Neuronal stem cell (in vitro differentiated cells): ENCODE results near the gene PLEKHM3.

ENCODE experiments used
- DNase-seq: peaks from one replicate; pipeline ENCODE4 v3.0.0-alpha.2; 2013; ENCODE audit warnings: low spot score
- H2AFZ ChIP-seq: one replicate; pipeline ENCODE4 v1.6.1; 2013; ENCODE audit warnings: mild to moderate bottlenecking, low read length, inconsistent platforms
- H2AK5ac ChIP-seq: 2 replicates; pipeline ENCODE4 v1.6.1; 2013; ENCODE audit warnings: low read depth, mild to moderate bottlenecking, inconsistent platforms, low read length, moderate library complexity, mixed read lengths
- H2BK120ac ChIP-seq: 2 replicates; pipeline ENCODE4 v1.6.1; 2013; ENCODE audit warnings: low read depth, mild to moderate bottlenecking, inconsistent platforms, low read length, moderate library complexity, mixed read lengths
- H2BK12ac ChIP-seq: one replicate; pipeline ENCODE4 v1.6.1; 2013; ENCODE audit warnings: low read length, inconsistent platforms
- H2BK15ac ChIP-seq: 2 replicates; pipeline ENCODE4 v1.6.1; 2013; ENCODE audit warnings: mild to moderate bottlenecking, low read length, inconsistent platforms, mixed read lengths
- H2BK5ac ChIP-seq: one replicate; pipeline ENCODE4 v1.6.1; 2013; ENCODE audit warnings: inconsistent platforms, mild to moderate bottlenecking, low read length, moderate library complexity
- H3K14ac ChIP-seq: one replicate; pipeline ENCODE4 v1.6.1; 2013; ENCODE audit warnings: low read length, inconsistent platforms
- H3K18ac ChIP-seq: 2 replicates; pipeline ENCODE4 v1.6.1; 2013; ENCODE audit warnings: low read length, inconsistent platforms
- H3K23ac ChIP-seq: 2 replicates; pipeline ENCODE4 v1.6.1; 2013; ENCODE audit warnings: low read depth, mild to moderate bottlenecking, mixed read lengths, low read length, inconsistent platforms; ENCODE audit not compliant: poor library complexity
- H3K27ac ChIP-seq: replicated peaks from 3 replicates; pipeline ENCODE4 v1.5.1; 2013; ENCODE audit warnings: low read length, inconsistent platforms
- H3K27me3 ChIP-seq, 3 experiments: 2 replicates each; pipeline ENCODE4 v1.6.1; 2013; ENCODE audit warnings: low read length in 3 of 3, mild to moderate bottlenecking in 2 of 3, inconsistent platforms in 1 of 3, low read depth in 1 of 3, mixed read lengths in 1 of 3, moderate library complexity in 1 of 3; ENCODE audit not compliant: control insufficient read depth in 3 of 3, insufficient read depth in 3 of 3
- H3K36me3 ChIP-seq, 2 donors: replicated peaks in 1 of 2; 2 replicates each; pipeline ENCODE4 v1.6.1; 2013; ENCODE audit warnings: low read length in 2 of 2; ENCODE audit not compliant: control insufficient read depth in 2 of 2, insufficient read depth in 2 of 2
- H3K4ac ChIP-seq: 2 replicates; pipeline ENCODE4 v1.6.1; 2013; ENCODE audit warnings: inconsistent platforms, mild to moderate bottlenecking, low read length, moderate library complexity
- H3K4me1 ChIP-seq, 2 donors: 1 replicate in 1 of 2; 2 replicates in 1 of 2; pipeline ENCODE4 v1.6.1; 2013; ENCODE audit warnings: low read length in 2 of 2, low read depth in 1 of 2; ENCODE audit not compliant: control insufficient read depth in 2 of 2, insufficient read depth in 1 of 2
- H3K4me2 ChIP-seq: one replicate; pipeline ENCODE4 v1.6.1; 2013; ENCODE audit warnings: mild to moderate bottlenecking, low read length, inconsistent platforms; ENCODE audit not compliant: insufficient read depth, poor library complexity, severe bottlenecking
- H3K4me3 ChIP-seq, 2 donors: 2 replicates each; pipeline ENCODE4 v1.5.1; 2013; ENCODE audit warnings: low read length in 2 of 2, mild to moderate bottlenecking in 2 of 2, inconsistent platforms in 1 of 2, moderate library complexity in 1 of 2
- H3K79me1 ChIP-seq: one replicate; pipeline ENCODE4 v1.6.1; 2013; ENCODE audit warnings: low read depth, mild to moderate bottlenecking, inconsistent platforms, low read length, moderate library complexity
- H3K9ac ChIP-seq: one replicate; pipeline ENCODE4 v1.6.1; 2013; ENCODE audit warnings: mild to moderate bottlenecking, low read depth, low read length, inconsistent platforms; ENCODE audit not compliant: poor library complexity
- H3K9me3 ChIP-seq, 2 donors: replicated peaks in 1 of 2; 2 replicates each; pipeline versions ENCODE3 to v1.6.1; 2013; ENCODE audit warnings: low read length in 2 of 2, mild to moderate bottlenecking in 2 of 2, inconsistent platforms in 1 of 2, low read depth in 1 of 2, mixed read lengths in 1 of 2, moderate library complexity in 1 of 2; ENCODE audit not compliant: control insufficient read depth in 2 of 2, insufficient read depth in 1 of 2
- H4K8ac ChIP-seq: one replicate; pipeline ENCODE4 v1.6.1; 2013; ENCODE audit warnings: low read depth, mild to moderate bottlenecking, inconsistent platforms, low read length, moderate library complexity
- H4K91ac ChIP-seq: one replicate; pipeline ENCODE4 v1.6.1; 2013; ENCODE audit warnings: low read length, low read depth, mild to moderate bottlenecking, inconsistent platforms; ENCODE audit not compliant: poor library complexity
- WGBS, 2 donors: extraction: QIAGEN DNeasy Blood & Tissue Kit; methylation state at CpG; one replicate each; pipeline ENCODE4 v1.1.7; 2013; ENCODE audit warnings: missing lambda C conversion rate in 2 of 2, mixed read lengths in 1 of 2; ENCODE audit not compliant: insufficient read length in 2 of 2, insufficient replicate concordance in 1 of 2; ENCODE audit errors: extremely low coverage in 2 of 2; 5-methylcytosine and 5-hydroxymethylcytosine counted together

PLEKHM3 gene

GRCh38 chr2:208040199-208041171, 15.2 kb upstream of the PLEKHM3 start:
- no peak overlapping the region for H4K91ac ChIP-seq
- H3K18ac ChIP-seq = no peak overlapping the region
- H2AFZ ChIP-seq = peak overlapping the region; percentile 57
- no CpG with 5 or more reads among the region's 8 CpGs for WGBS, 2 donors
- H3K14ac ChIP-seq = no peak overlapping the region
- H3K4ac ChIP-seq = no peak overlapping the region
- peak; percentile 67 for DNase-seq
- H3K4me3 ChIP-seq = no peak overlapping the region
- H2BK15ac ChIP-seq = no peak overlapping the region
- no peak overlapping the region for H3K4me2 ChIP-seq
- H3K9ac ChIP-seq = no peak overlapping the region
- H3K4me1 ChIP-seq = peaks cover 0 to 8% of the 10 kb centered on the region in 2 donors
- H2BK5ac ChIP-seq = no peak overlapping the region
- no peaks in the 10 kb centered on the region for H3K79me1 ChIP-seq
- H3K9me3 ChIP-seq = no peaks in the 10 kb centered on the region
- H2BK120ac ChIP-seq = no peak overlapping the region
- no peak overlapping the region for H3K23ac ChIP-seq
- H2AK5ac ChIP-seq = no peak overlapping the region
- peak overlapping the region; percentile 70 for H3K27ac ChIP-seq
- no peaks in the 10 kb centered on the region for H3K36me3 ChIP-seq
- H3K27me3 ChIP-seq = no peaks in the 10 kb centered on the region
- H4K8ac ChIP-seq = no peak overlapping the region
- no peak overlapping the region for H2BK12ac ChIP-seq

- H2BK12ac ChIP-seq = no peak overlapping the region
- WGBS, 2 donors = no CpG with 5 or more reads among the region's 12 CpGs
- H2BK15ac ChIP-seq = no peak overlapping the region
- peak overlapping the region; percentile 70 for H3K27ac ChIP-seq
- H3K4me2 ChIP-seq = peak overlapping the region; percentile 42
- H2BK5ac ChIP-seq = no peak overlapping the region
- no peaks in the 10 kb centered on the region for H3K27me3 ChIP-seq
- H2BK120ac ChIP-seq = no peak overlapping the region
- H3K4me1 ChIP-seq = peaks cover 0 to 8% of the 10 kb centered on the region in 2 donors
- peak overlapping the region in 1 of 2 donors; percentile 3 for H3K4me3 ChIP-seq
- no peak overlapping the region for H3K18ac ChIP-seq
- DNase-seq = peak; percentile 60
- H3K9ac ChIP-seq = no peak overlapping the region
- H3K9me3 ChIP-seq = no peaks in the 10 kb centered on the region
- peak overlapping the region; percentile 43 for H2AFZ ChIP-seq
- no peak overlapping the region for H3K4ac ChIP-seq
- H3K14ac ChIP-seq = no peak overlapping the region
- H3K36me3 ChIP-seq = no peaks in the 10 kb centered on the region
- no peak overlapping the region for H4K91ac ChIP-seq
- no peak overlapping the region for H2AK5ac ChIP-seq
- no peak overlapping the region for H3K23ac ChIP-seq
- no peaks in the 10 kb centered on the region for H3K79me1 ChIP-seq
- H4K8ac ChIP-seq = no peak overlapping the region
These were observed 14.2 kb upstream of the PLEKHM3 start for GRCh38 chr2:208039376-208040110.

- no CpG with 5 or more reads among the region's 4 CpGs for WGBS, 2 donors
- Histone ChIP-seq H3K27me3 (no peaks in the 10 kb centered on the region), H3K27ac (no peak overlapping the region), H3K4me3 (no peak overlapping the region), H2AFZ (no peak overlapping the region), H3K4me1 (peaks cover 0 to 8% of the 10 kb centered on the region in 2 donors), H3K9me3 (no peaks in the 10 kb centered on the region), H2BK5ac (no peak overlapping the region), H2BK15ac (no peak overlapping the region), H3K9ac (no peak overlapping the region), H3K79me1 (no peaks in the 10 kb centered on the region), H3K18ac (no peak overlapping the region), H3K4me2 (no peak overlapping the region), H3K4ac (no peak overlapping the region), H3K36me3 (no peaks in the 10 kb centered on the region), H2AK5ac (no peak overlapping the region), H4K91ac (no peak overlapping the region), H3K23ac (no peak overlapping the region), H2BK12ac (no peak overlapping the region), H2BK120ac (no peak overlapping the region), H3K14ac (no peak overlapping the region), H4K8ac (no peak overlapping the region)
- DNase-seq = no peak
These were observed 12.5 kb upstream of the PLEKHM3 start for GRCh38 chr2:208037564-208038487.
